Measurements from ENCODE around the gene TPCN2. TPM values are rescaled to one million over a fixed set of nuclear protein-coding genes. Genes with fewer than 3 reads are reported as not detected.

TPCN2 gene
- total and polyA plus RNA-seq, 12 donors = 3.4 to 19.2 (median 7.8) TPM

GRCh38 chr11:69008737-69009440 lies 39.8 kb upstream of the TPCN2 start:
- 66 to 70% methylated on average over 17 of the region's 17 CpGs for WGBS, 2 donors
- no peak for TF ChIP-seq CTCF (IDR thresholded peaks at IDR 0.05)
- H3K36me3 ChIP-seq = peaks cover 0 to 9% (median 0%) of the 10 kb centered on the region in 9 donors

GRCh38 chr11:69009441-69010211 lies 39.1 kb upstream of the TPCN2 start:
- Histone ChIP-seq H3K27me3 (peaks cover 0 to 47% (median 32%) of the 10 kb centered on the region in 7 donors), H3K36me3 (peaks cover 0 to 9% (median 0%) of the 10 kb centered on the region in 9 donors), H3K9me3 (no peaks in the 10 kb centered on the region), H3K4me1 (peaks cover 5 to 65% (median 41%) of the 10 kb centered on the region in 9 donors), H3K4me3 (peak overlapping the region in 1 of 10 donors; percentile 53), H3K27ac (peak overlapping the region in 8 of 10 donors; percentile 50 to 83 (median 67))
- intact Hi-C loops (cut with DNase I) = no loop called here
- WGBS, 2 donors = 56 to 71% methylated on average over 16 of the region's 16 CpGs
- no peak for TF ChIP-seq CTCF (IDR thresholded peaks at IDR 0.05)
- ATAC-seq (no peak), DNase-seq (no peak)

More at GRCh38 chr11:69008737-69009440, 39.8 kb upstream of the TPCN2 start:
- peaks cover 5 to 59% (median 36%) of the 10 kb centered on the region in 9 donors for H3K4me1 ChIP-seq
- intact Hi-C loops (cut with DNase I) = no loop called here
- DNase-seq = peak; percentile 55 to 64
- H3K27ac ChIP-seq = peak overlapping the region in 9 of 10 donors; percentile 19 to 83 (median 55)
- peak; percentile 1 to 56 (median 20) for ATAC-seq
- no peak overlapping the region for H3K4me3 ChIP-seq
- H3K27me3 ChIP-seq = peaks cover 0 to 40% (median 29%) of the 10 kb centered on the region in 7 donors
- no peaks in the 10 kb centered on the region for H3K9me3 ChIP-seq

GRCh38 chr11:69010361-69010891 lies 38.3 kb upstream of the TPCN2 start:
- Histone ChIP-seq H3K4me1 (peaks cover 5 to 69% (median 45%) of the 10 kb centered on the region in 9 donors), H3K4me3 (peak overlapping the region; percentile 12 to 55 (median 51)), H3K9me3 (no peaks in the 10 kb centered on the region), H3K27me3 (peaks cover 0 to 49% (median 32%) of the 10 kb centered on the region in 7 donors), H3K27ac (peak overlapping the region in 9 of 10 donors; percentile 45 to 83 (median 62)), H3K36me3 (peaks cover 0 to 3% (median 0%) of the 10 kb centered on the region in 9 donors)
- intact Hi-C loops (cut with DNase I) = no loop called here
- no peak for ATAC-seq
- no peak for DNase-seq
- no peak for TF ChIP-seq CTCF (IDR thresholded peaks at IDR 0.05)
- 28 to 40% methylated on average over 9 of the region's 9 CpGs for WGBS, 2 donors

Measured in heart right ventricle (tissue), 16 donors.